GM12892 (cell line): ENCODE measurements around the gene AGBL3.

Source experiments
- POLR2A ChIP-seq: IDR thresholded peaks from 2 replicates; pipeline ENCODE4 v1.6.1; 2011; ENCODE audit warnings: low read depth, low read length, control low read depth
- POLR2AphosphoS5 ChIP-seq: IDR thresholded peaks from 2 replicates; pipeline ENCODE4 v1.6.1; 2011; ENCODE audit warnings: low read depth, low read length, control low read depth

- TF ChIP-seq POLR2A (no peak; the same call in 1 of the 2 replicates), POLR2AphosphoS5 (no peak; the same call in 1 of the 2 replicates)
Observed at GRCh38 chr7:135164357-135165061, 178.2 kb downstream of the AGBL3 start.
